K562 (cell line): ENCODE results near the gene HSPA1B. TPM values are rescaled to one million over a fixed set of nuclear protein-coding genes. Genes with fewer than 3 reads are reported as not detected.

Source experiments
- CBFA2T3 ChIP-seq: fragments of 450-650 bp; IDR thresholded peaks from 2 replicates; pipeline ENCODE4 v1.6.1; 2017
- CBX3 ChIP-seq, 2 experiments: IDR thresholded peaks; 1 replicate in 1 of 2; 2 replicates in 1 of 2; pipeline ENCODE4 v1.6.1; 2012; ENCODE audit warnings: inconsistent platforms in 2 of 2, low read length in 2 of 2, borderline replicate concordance in 1 of 2, control low read depth in 1 of 2
- FIP1L1 ChIP-seq: fragments of 200-400 bp; formaldehyde crosslinking; IDR thresholded peaks from 2 replicates; pipeline ENCODE4 v1.6.1; 2018; ENCODE audit warnings: mild to moderate bottlenecking, low read depth, low read length; ENCODE audit not compliant: poor library complexity, severe bottlenecking
- FOSL1 ChIP-seq: fragments of 200-800 bp; sonication (Bioruptor generic); conservative IDR thresholded peaks from 2 replicates; pipeline ENCODE4 v1.6.1; 2016; ENCODE audit warnings: missing genetic modification characterization, missing compliant biosample characterization
- HSF4 ChIP-seq: fragments of 250-450 bp; sonication (Bioruptor Pico); IDR thresholded peaks from 2 replicates; pipeline ENCODE4 v2.1.2; 2022; ENCODE audit warnings: mild to moderate bottlenecking, moderate library complexity, borderline replicate concordance
- MAZ ChIP-seq, 2 experiments: fragments of 450-650 bp in 1 of 2; sonication (generic) in 1 of 2; formaldehyde crosslinking; IDR thresholded peaks in 1 of 2; conservative IDR thresholded peaks in 1 of 2; 2 replicates each; pipeline versions ENCODE4 v1.4.0 to v1.5.0; 2020; ENCODE audit warnings: mild to moderate bottlenecking in 1 of 2, missing genetic modification reagents in 1 of 2
- MLX ChIP-seq, 2 experiments: fragments of 450-650 bp in 1 of 2; sonication (generic) in 1 of 2; formaldehyde crosslinking; conservative IDR thresholded peaks; 2 replicates each; pipeline versions ENCODE4 v1.4.0 to v1.8.1; 2020 to 2022; ENCODE audit warnings: mild to moderate bottlenecking in 1 of 2, missing genetic modification reagents in 1 of 2
- SETDB1 ChIP-seq: IDR thresholded peaks from one replicate; pipeline ENCODE4 v1.6.1; 2012; ENCODE audit warnings: low read length, control low read depth, inconsistent platforms
- SMAD4 ChIP-seq: fragments of 250-450 bp; sonication (Bioruptor Pico); conservative IDR thresholded peaks from 2 replicates; pipeline ENCODE4 v1.8.0; 2021; ENCODE audit warnings: inconsistent platforms, mild to moderate bottlenecking, moderate library complexity
- SNIP1 ChIP-seq: fragments of 450-650 bp; IDR thresholded peaks from 2 replicates; pipeline ENCODE4 v1.7.1; 2017; ENCODE audit warnings: low read depth, mild to moderate bottlenecking
- TBP ChIP-seq: optimal IDR thresholded peaks from 2 replicates; pipeline ENCODE3; 2011; ENCODE audit warnings: low read depth, low read length, improper control_type of control experiment
- TCF15 ChIP-seq: fragments of 250-450 bp; sonication (Bioruptor Pico); IDR thresholded peaks from 2 replicates; pipeline ENCODE4 v1.8.0; 2022; ENCODE audit warnings: moderate library complexity, mild to moderate bottlenecking, inconsistent platforms
- ZBTB12 ChIP-seq: fragments of 250-450 bp; sonication (Bioruptor Pico); IDR thresholded peaks from 2 replicates; pipeline ENCODE4 v1.4.0; 2020
- ZBTB33 ChIP-seq: sonication (generic); formaldehyde crosslinking; IDR thresholded peaks from 2 replicates; pipeline ENCODE4 v1.8.1; 2023; ENCODE audit warnings: mild to moderate bottlenecking, missing genetic modification reagents
- ZNF197 ChIP-seq: fragments of 200-800 bp; sonication (Bioruptor generic); IDR thresholded peaks from 2 replicates; pipeline ENCODE4 v1.6.1; 2016; ENCODE audit warnings: low read depth, missing genetic modification characterization, missing compliant biosample characterization
- polyA plus RNA-seq, 8 experiments: library from polyadenylated mRNA; depleted of rRNA in 4 of 8; stranded (reverse) in 5 of 8; unstranded in 3 of 8; fragments of >200 nt; fragmentation: Nextera tagmentation in 2 of 8; fragmentation: Illumina TruSeq in 1 of 8; extraction: Ambion mirVana in 2 of 8; extraction: Trizol in 1 of 8; gene quantifications; 2 replicates each; pipeline versions ENCODE4 v1.2.1 to v1.2.3, GENCODE V29; 2011 to 2014; ENCODE audit warnings: inconsistent platforms in 1 of 8, missing spikeins in 1 of 8
- total RNA-seq, 7 experiments: library from RNA; depleted of rRNA in 6 of 7; stranded (reverse); fragments of >200 nt in 6 of 7; fragmentation: Illumina TruSeq in 2 of 7; extraction: Trizol in 2 of 7; gene quantifications; 2 replicates each; pipeline versions ENCODE4 v1.2.1 to v1.2.3, GENCODE V29; 2011 to 2021; ENCODE audit warnings: low replicate concordance in 1 of 7
- TF ChIP-seq, protein P1 (sequence below): fragments of 250-450 bp; sonication (Bioruptor Pico); IDR thresholded peaks from 2 replicates; pipeline ENCODE4 v1.5.0; 2022; ENCODE audit warnings: mild to moderate bottlenecking

Gene HSPA1B
- total and polyA plus RNA-seq, 9 of the 15 experiments (the other 6 are each of a cell fraction or from before 2014, with no cell fraction given): 0.27 to 227 (median 51.2) TPM

- TF ChIP-seq ZBTB12 (CRISPR knock-in tag) (no peak), SMAD4 (CRISPR knock-in tag) (no peak), SETDB1 (no peak), ZNF197 (no peak), CBX3 (IDR thresholded peaks at IDR 0.05; ENCODE audit: borderline replicate concordance in 1 of 2, low read length in 2 of 2) (no peak), TBP (peak; percentile 1), ZBTB33 (CRISPR knock-in tag) (no peak), TCF15 (CRISPR knock-in tag) (no peak), FOSL1 (no peak; the same call in 1 of the 2 replicates), HSF4 (CRISPR knock-in tag) (no peak), FIP1L1 (no peak), CBFA2T3 (no peak), MLX (CRISPR knock-in tag; conservative IDR thresholded peaks at IDR 0.05) (peak in 1 of 2 experiments; percentile 37; a peak in 1 of 4 replicates), MAZ (CRISPR knock-in tag; conservative IDR thresholded peaks at IDR 0.05 in 1 of 2, IDR thresholded peaks at IDR 0.05 in 1 of 2) (peak in 1 of 2 experiments; percentile 7; a peak in 2 of 4 replicates), SNIP1 (no peak)
- TF ChIP-seq, protein P1, sequence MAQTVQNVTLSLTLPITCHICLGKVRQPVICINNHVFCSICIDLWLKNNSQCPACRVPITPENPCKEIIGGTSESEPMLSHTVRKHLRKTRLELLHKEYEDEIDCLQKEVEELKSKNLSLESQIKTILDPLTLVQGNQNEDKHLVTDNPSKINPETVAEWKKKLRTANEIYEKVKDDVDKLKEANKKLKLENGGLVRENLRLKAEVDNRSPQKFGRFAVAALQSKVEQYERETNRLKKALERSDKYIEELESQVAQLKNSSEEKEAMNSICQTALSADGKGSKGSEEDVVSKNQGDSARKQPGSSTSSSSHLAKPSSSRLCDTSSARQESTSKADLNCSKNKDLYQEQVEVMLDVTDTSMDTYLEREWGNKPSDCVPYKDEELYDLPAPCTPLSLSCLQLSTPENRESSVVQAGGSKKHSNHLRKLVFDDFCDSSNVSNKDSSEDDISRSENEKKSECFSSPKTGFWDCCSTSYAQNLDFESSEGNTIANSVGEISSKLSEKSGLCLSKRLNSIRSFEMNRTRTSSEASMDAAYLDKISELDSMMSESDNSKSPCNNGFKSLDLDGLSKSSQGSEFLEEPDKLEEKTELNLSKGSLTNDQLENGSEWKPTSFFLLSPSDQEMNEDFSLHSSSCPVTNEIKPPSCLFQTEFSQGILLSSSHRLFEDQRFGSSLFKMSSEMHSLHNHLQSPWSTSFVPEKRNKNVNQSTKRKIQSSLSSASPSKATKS (CRISPR knock-in tag): no peak
Observed at GRCh38 chr6:31794866-31795615, 32.5 kb upstream of the HSPA1B start (continued).
